Measurements from ENCODE around the gene DTNA. TPM values are rescaled to one million over a fixed set of nuclear protein-coding genes. Genes with fewer than 3 reads are reported as not detected.
A peak's percentile ranks its signal among the peaks of the same experiment; 100 is the strongest.

DTNA gene
- polyA plus RNA-seq, 1 experiment = 16.4 TPM

DNA sequence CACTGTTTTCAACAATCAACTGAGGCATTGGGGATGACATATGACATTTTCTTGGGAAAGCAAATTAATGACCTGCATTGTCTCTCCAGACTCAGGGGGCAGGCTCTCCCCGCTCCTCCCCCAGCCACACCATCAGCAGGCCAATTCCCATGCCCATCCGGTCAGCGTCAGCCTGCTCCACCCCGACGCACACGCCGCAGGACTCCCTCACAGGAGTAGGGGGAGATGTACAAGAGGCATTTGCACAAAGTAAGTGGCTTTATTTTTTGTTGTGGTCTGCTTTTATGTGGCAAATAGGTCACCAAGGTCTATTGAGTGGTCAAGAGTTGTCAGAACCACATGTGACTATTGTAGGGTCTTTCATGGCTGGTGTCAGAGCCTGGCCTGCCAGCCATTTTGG is 165.1 kb downstream of the DTNA start:
- no peak overlapping the region for H3K27ac ChIP-seq (ENCODE audit: low read depth, low read length)
- H3K27me3 ChIP-seq (ENCODE audit: control insufficient read depth, insufficient read depth, low read length) = no peaks in the 10 kb centered on the region
- ChIA-PET POLR2A (no interaction called here), CTCF (interaction anchor here (0.9 kb wide), 1 partner anchor 9 kb away, joined by 3 read pairs; no protein-coding TSS in a partner anchor)
- H3K9me3 ChIP-seq (ENCODE audit: control insufficient read depth, insufficient read depth, low read length) = no peaks in the 10 kb centered on the region; the same call in 1 of the 2 replicates
- no peak for DNase-seq (ENCODE audit: low read depth, low spot score)
- H3K4me3 ChIP-seq (ENCODE audit: low read depth, low read length) = no peak overlapping the region
- TF ChIP-seq, protein P1, sequence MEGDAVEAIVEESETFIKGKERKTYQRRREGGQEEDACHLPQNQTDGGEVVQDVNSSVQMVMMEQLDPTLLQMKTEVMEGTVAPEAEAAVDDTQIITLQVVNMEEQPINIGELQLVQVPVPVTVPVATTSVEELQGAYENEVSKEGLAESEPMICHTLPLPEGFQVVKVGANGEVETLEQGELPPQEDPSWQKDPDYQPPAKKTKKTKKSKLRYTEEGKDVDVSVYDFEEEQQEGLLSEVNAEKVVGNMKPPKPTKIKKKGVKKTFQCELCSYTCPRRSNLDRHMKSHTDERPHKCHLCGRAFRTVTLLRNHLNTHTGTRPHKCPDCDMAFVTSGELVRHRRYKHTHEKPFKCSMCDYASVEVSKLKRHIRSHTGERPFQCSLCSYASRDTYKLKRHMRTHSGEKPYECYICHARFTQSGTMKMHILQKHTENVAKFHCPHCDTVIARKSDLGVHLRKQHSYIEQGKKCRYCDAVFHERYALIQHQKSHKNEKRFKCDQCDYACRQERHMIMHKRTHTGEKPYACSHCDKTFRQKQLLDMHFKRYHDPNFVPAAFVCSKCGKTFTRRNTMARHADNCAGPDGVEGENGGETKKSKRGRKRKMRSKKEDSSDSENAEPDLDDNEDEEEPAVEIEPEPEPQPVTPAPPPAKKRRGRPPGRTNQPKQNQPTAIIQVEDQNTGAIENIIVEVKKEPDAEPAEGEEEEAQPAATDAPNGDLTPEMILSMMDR (IDR thresholded peaks at IDR 0.05; ENCODE audit: low read depth, low read length) = no peak

DNA sequence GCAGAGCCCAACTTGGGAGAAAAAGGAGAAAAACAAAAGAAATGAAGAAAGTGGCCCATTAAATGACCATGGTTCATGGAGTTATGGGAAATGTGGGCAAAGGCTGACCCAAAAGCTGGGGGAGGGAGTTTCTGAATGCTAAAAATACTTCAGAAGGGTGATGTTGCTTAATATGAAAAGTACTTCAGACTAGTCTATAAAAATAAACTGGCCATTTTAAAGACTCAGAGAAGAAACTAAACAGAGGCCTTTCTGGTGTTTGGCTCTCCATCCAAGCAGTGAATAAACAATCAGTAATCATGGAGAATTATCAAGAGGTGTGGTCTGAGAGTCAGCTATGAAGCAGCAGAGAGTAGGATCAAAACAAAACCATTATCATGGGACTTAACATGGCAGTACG is 170.3 kb downstream of the DTNA start:
- TF ChIP-seq, protein P1 (IDR thresholded peaks at IDR 0.05; ENCODE audit: low read depth, low read length) = no peak
- no peak overlapping the region for H3K27ac ChIP-seq (ENCODE audit: low read depth, low read length)
- no peaks in the 10 kb centered on the region for H3K9me3 ChIP-seq (ENCODE audit: control insufficient read depth, insufficient read depth, low read length)
- H3K4me3 ChIP-seq (ENCODE audit: low read depth, low read length) = no peak overlapping the region
- H3K27me3 ChIP-seq (ENCODE audit: control insufficient read depth, insufficient read depth, low read length) = no peaks in the 10 kb centered on the region
- ChIA-PET POLR2A (interaction anchor here (0.6 kb wide), 1 partner anchor 34 kb away, joined by 3 read pairs; no protein-coding TSS in a partner anchor), CTCF (interaction anchor here (1.0 to 2.9 kb wide), 9 partner anchors 12 to 263 kb away, joined by 3 to 36 read pairs (median 3); no protein-coding TSS in a partner anchor)
- no peak for DNase-seq (ENCODE audit: low read depth, low spot score)

DNA sequence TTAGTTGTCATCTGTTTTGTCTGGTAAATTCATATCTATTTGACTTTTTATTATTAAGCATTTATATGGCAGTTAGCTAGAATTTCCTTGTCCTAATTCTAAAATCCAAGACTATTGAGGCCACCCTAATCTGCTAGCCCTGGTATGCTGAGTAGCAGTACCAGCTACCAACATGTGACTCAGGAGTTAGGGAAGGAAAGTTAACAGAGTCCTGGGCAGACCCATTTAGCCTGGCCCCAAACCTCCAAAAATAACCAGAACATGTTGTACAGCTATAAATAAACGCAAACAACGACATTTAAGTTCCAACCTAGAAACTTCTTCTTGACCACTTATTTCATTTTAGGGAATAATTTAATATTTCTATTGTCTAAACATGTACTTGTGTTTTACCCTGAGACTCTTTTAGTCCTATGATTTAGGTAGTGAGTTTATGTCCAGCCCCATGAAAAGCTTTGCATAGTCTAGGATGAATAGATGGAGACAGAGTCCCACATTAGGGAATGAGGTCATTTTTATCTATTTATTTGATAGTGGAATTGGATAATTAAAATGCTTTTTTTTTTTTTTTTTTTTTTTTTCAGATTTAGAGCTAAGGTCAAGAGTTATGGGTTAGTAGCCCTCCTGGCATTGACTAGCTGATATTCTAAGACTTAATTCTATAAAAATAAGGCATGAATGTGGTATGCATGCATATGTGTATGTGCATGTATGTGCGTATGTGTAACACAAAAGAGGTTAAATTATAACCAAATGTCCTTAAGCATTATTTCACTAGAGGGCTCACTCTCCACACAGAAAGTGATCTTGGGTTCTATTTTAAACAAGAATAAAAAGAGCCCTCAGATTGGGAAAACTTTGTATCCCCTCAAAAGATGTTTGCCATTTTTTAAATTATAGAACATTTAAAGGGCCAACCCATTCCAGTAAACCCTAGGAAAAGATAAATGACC is 171.1 kb downstream of the DTNA start:
- Histone ChIP-seq H3K27me3 (ENCODE audit: control insufficient read depth, insufficient read depth, low read length) (no peaks in the 10 kb centered on the region), H3K4me3 (ENCODE audit: low read depth, low read length) (no peak overlapping the region), H3K9me3 (ENCODE audit: control insufficient read depth, insufficient read depth, low read length) (no peaks in the 10 kb centered on the region), H3K27ac (ENCODE audit: low read depth, low read length) (no peak overlapping the region)
- no peak for DNase-seq (ENCODE audit: low read depth, low spot score)
- ChIA-PET CTCF (interaction anchor here (0.5 to 2.9 kb wide), 20 partner anchors 13 to 1317 kb away, joined by 3 to 36 read pairs (median 5); partner anchors contain the start of gene MAPRE2), POLR2A (interaction anchor here (0.6 kb wide), 1 partner anchor 33 kb away, joined by 4 read pairs; no protein-coding TSS in a partner anchor)
- TF ChIP-seq, protein P1 (IDR thresholded peaks at IDR 0.05; ENCODE audit: low read depth, low read length) = peak; percentile 50

DNA sequence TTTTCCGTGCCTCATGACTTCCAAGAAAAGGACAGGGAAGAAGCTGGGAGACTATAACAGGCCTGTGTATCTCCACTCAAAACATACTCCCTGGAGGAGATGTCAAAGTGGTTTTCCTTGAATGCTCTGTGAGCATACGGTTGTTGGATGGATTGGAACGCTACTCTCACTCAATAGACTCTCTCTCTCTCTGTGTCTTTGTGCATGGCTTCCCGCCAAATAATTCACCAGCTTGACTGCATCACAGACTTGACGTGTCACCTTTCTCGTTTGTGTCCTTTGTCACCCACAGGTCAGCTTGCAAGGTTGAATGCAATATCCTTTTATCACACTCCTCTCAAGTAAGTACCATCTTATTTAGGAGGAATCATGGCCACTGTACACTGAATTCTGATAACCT is 174.3 kb downstream of the DTNA start:
- TF ChIP-seq, protein P1 (IDR thresholded peaks at IDR 0.05; ENCODE audit: low read depth, low read length) = no peak
- POLR2A ChIA-PET = no interaction called here
- Histone ChIP-seq H3K27ac (ENCODE audit: low read depth, low read length) (no peak overlapping the region), H3K9me3 (ENCODE audit: control insufficient read depth, insufficient read depth, low read length) (no peaks in the 10 kb centered on the region), H3K27me3 (ENCODE audit: control insufficient read depth, insufficient read depth, low read length) (no peaks in the 10 kb centered on the region), H3K4me3 (ENCODE audit: low read depth, low read length) (no peak overlapping the region)
- no peak for DNase-seq (ENCODE audit: low read depth, low spot score)
- CTCF ChIA-PET = interaction anchor here (0.8 to 1.4 kb wide), 2 partner anchors 243 to 261 kb away, joined by 3 read pairs; no protein-coding TSS in a partner anchor

DNA sequence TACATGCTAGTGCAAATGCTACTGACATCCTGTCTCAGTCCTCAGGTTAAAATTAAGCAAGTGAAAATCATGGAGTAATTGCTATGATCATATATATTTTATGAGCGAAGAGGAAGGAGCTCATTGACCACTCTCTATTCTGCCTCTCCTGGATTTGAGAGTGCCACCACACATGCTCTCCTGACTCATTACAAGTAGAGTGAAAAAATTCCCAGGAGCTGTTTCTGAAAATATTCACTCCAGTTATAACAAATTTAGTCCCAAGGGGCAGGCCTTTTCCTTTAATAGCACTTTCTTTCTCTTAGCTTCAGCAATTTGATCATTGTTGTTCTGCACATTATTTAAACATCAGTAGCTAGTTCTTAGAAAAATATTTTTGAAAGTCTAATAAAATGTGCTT is 176.1 kb downstream of the DTNA start:
- no peak for DNase-seq (ENCODE audit: low read depth, low spot score)
- H3K27ac ChIP-seq (ENCODE audit: low read depth, low read length) = no peak overlapping the region

More for the DNA sequence above, 176.1 kb downstream of the DTNA start:
- no peak overlapping the region for H3K4me3 ChIP-seq (ENCODE audit: low read depth, low read length)
- ChIA-PET POLR2A (no interaction called here), CTCF (interaction anchor here (0.6 to 1.4 kb wide), 3 partner anchors 16 to 763 kb away, joined by 3 to 5 read pairs (median 4); no protein-coding TSS in a partner anchor)
- no peaks in the 10 kb centered on the region for H3K27me3 ChIP-seq (ENCODE audit: control insufficient read depth, insufficient read depth, low read length)
- TF ChIP-seq, protein P1 (IDR thresholded peaks at IDR 0.05; ENCODE audit: low read depth, low read length) = no peak
- H3K9me3 ChIP-seq (ENCODE audit: control insufficient read depth, insufficient read depth, low read length) = no peaks in the 10 kb centered on the region
